ENCODE results near the gene CETN1. TPM values are rescaled to one million over a fixed set of nuclear protein-coding genes. Genes with fewer than 3 reads are reported as not detected.

The CETN1 gene
- total RNA-seq, 2 donors from 2014 or later: 8.7 TPM; not detected in 1

DNA sequence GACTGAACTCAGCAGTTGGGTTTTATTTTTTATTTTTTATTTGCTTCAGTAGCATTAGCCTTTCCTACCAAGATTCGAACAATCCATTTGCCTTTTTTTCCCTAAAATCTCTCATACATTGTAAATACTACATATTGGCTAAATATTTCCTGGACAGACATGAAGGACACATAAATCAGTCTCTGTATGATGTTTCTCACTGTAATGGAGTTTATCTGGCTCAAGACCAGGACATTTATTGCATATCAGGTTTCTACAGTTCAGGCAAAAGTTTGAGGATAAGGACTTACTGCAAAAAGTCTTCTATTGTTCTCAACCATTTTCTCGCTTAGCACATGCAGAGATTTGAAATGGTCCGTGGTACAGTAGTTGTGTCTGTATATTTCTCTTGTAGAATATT, 19.9 kb downstream of the CETN1 start:
- intact Hi-C loops (cut with DNase I): no loop called here
- Histone ChIP-seq H3K36me3 (no peaks in the 10 kb centered on the region), H3K4me3 (no peak overlapping the region), H3K27ac (no peak overlapping the region), H3K27me3 (replicated peaks; ENCODE audit: insufficient read depth) (no peaks in the 10 kb centered on the region), H3K9me3 (no peaks in the 10 kb centered on the region), H3K4me1 (replicated peaks) (no peaks in the 10 kb centered on the region)
- no peak for DNase-seq (ENCODE audit: low spot score)
- TF ChIP-seq POLR2A (IDR thresholded peaks at IDR 0.05): no peak
- no peak for TF ChIP-seq CTCF (IDR thresholded peaks at IDR 0.05)
- no peak for TF ChIP-seq POLR2AphosphoS5 (IDR thresholded peaks at IDR 0.05)
- 25% methylated on average over 3 of the region's 3 CpGs for WGBS

GRCh38 chr18:604771-605170, 24.6 kb downstream of the CETN1 start:
- 72% methylated on average over 8 of the region's 8 CpGs for WGBS
- Histone ChIP-seq H3K9me3 (no peaks in the 10 kb centered on the region), H3K4me1 (replicated peaks) (no peaks in the 10 kb centered on the region), H3K27me3 (replicated peaks; ENCODE audit: insufficient read depth) (no peaks in the 10 kb centered on the region), H3K36me3 (no peaks in the 10 kb centered on the region), H3K4me3 (no peak overlapping the region), H3K27ac (no peak overlapping the region)
- intact Hi-C loops (cut with DNase I): no loop called here
- DNase-seq (ENCODE audit: low spot score): no peak
- TF ChIP-seq POLR2A (IDR thresholded peaks at IDR 0.05) (no peak), CTCF (IDR thresholded peaks at IDR 0.05) (no peak), POLR2AphosphoS5 (IDR thresholded peaks at IDR 0.05) (no peak)

- Histone ChIP-seq H3K4me3 (no peak overlapping the region), H3K4me1 (replicated peaks) (no peaks in the 10 kb centered on the region), H3K27me3 (replicated peaks; ENCODE audit: insufficient read depth) (no peaks in the 10 kb centered on the region), H3K9me3 (no peaks in the 10 kb centered on the region), H3K36me3 (no peaks in the 10 kb centered on the region), H3K27ac (no peak overlapping the region)
- no peak for TF ChIP-seq CTCF (IDR thresholded peaks at IDR 0.05)
- no peak for TF ChIP-seq POLR2A (IDR thresholded peaks at IDR 0.05)
- TF ChIP-seq POLR2AphosphoS5 (IDR thresholded peaks at IDR 0.05): no peak
- WGBS: 86% methylated on average over 7 of the region's 7 CpGs
- intact Hi-C loops (cut with DNase I): no loop called here
- no peak for DNase-seq (ENCODE audit: low spot score)
These were observed 27.8 kb downstream of the CETN1 start for GRCh38 chr18:607930-608329.

DNA sequence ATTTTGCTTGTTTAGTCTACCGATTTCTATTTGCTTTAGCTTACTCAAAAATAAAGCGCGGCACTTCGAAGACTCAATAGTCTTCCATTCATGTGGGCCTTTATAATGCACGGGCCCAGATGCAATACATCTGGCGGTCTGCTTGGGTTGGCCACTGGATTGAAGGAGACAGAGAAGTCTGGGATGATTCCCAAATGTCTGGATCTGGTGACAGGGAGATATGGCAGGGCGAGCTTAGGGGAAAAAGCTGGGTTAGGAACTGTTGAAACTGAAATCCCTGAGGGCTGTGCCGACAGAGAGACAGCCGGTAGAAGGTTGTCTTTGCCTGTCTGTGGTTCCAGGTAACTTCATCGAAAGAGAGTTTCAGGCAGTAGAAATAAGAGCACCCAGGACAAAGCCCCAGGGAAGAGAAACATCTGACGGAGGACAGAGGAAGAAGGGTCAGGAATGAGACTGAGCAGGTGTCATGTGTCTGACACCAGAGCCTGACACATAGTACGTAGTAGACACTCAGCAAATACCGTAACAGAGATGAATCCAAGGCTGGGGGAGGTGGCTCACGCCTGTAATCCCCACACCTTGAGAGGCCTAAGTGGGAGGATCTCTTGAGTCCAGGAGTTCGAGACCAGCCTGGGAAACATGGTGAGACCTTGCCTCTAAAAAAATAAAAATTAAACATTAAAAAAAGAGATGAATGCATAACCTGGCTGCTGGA, 30.2 kb downstream of the CETN1 start:
- Histone ChIP-seq H3K4me3 (no peak overlapping the region), H3K9me3 (no peaks in the 10 kb centered on the region), H3K4me1 (replicated peaks) (no peaks in the 10 kb centered on the region), H3K27me3 (replicated peaks; ENCODE audit: insufficient read depth) (no peaks in the 10 kb centered on the region), H3K27ac (no peak overlapping the region), H3K36me3 (no peaks in the 10 kb centered on the region)
- TF ChIP-seq CTCF (IDR thresholded peaks at IDR 0.05): no peak
- TF ChIP-seq POLR2A (IDR thresholded peaks at IDR 0.05): no peak
- no peak for TF ChIP-seq POLR2AphosphoS5 (IDR thresholded peaks at IDR 0.05)
- intact Hi-C loops (cut with DNase I): loop anchor here (10.0 kb wide), 1 partner anchor 236 kb away; no protein-coding TSS in a partner anchor
- 75% methylated on average over 15 of the region's 15 CpGs for WGBS
- DNase-seq (ENCODE audit: low spot score): no peak

DNA sequence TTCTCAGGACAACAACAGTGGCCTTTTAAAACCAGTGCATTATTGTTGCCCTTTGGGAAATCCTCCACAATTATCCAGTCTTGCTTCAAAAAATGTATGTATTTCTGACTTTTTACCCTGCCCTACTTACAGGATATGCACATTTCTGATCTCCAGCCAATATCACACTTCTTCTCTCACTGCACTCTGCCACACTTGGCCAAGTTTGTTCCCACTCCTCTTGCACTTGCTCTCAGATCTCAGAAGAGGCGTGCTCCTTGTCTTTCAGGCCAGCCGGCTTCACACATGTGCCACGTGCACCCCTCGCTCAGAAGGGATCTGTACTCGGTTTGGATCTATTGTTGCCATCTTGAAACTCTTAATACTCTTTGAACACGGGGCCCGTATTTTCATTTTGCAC, 32.0 kb downstream of the CETN1 start:
- no peaks in the 10 kb centered on the region for H3K27me3 ChIP-seq (replicated peaks; ENCODE audit: insufficient read depth)
- H3K4me3 ChIP-seq: no peak overlapping the region
- intact Hi-C loops (cut with DNase I): loop anchor here (10.0 kb wide), 1 partner anchor 237 kb away; no protein-coding TSS in a partner anchor
- no peak for TF ChIP-seq POLR2AphosphoS5 (IDR thresholded peaks at IDR 0.05)
- no peak for TF ChIP-seq POLR2A (IDR thresholded peaks at IDR 0.05)
- no peak for TF ChIP-seq CTCF (IDR thresholded peaks at IDR 0.05)
- H3K4me1 ChIP-seq (replicated peaks): no peaks in the 10 kb centered on the region
- no peak for DNase-seq (ENCODE audit: low spot score)
- WGBS: 93% methylated on average over 7 of the region's 7 CpGs
- no peak overlapping the region for H3K27ac ChIP-seq
- H3K36me3 ChIP-seq: no peaks in the 10 kb centered on the region
- no peaks in the 10 kb centered on the region for H3K9me3 ChIP-seq
